Activated T-helper 2 cell treated with anti-CD3 and anti-CD28 coated beads, Interferon-gamma antibody, Interleukin-2, Interleukin-4, amounts not matched to agents 10 μg/mL and 5 μg/mL and 100 μg/mL, durations not matched to agents 14 hours and 24 hours and 36 hours (primary cell): ENCODE measurements around the gene THYN1. TPM values are rescaled to one million over a fixed set of nuclear protein-coding genes. Genes with fewer than 3 reads are reported as not detected.

ENCODE experiments used
- DNase-seq: peaks from one replicate; pipeline ENCODE4 v3.0.0; 2021; ENCODE audit warnings: low spot score
- H3K27ac Mint-ChIP-seq: one replicate; pipeline ENCODE4 v1.8.0; 2021; ENCODE audit warnings: mixed read lengths
- H3K27me3 Mint-ChIP-seq: one replicate; pipeline ENCODE4 v1.8.0; 2021; ENCODE audit warnings: low read depth, mixed read lengths
- H3K36me3 Mint-ChIP-seq: one replicate; pipeline ENCODE4 v1.8.0; 2021; ENCODE audit warnings: low read depth, mixed read lengths
- H3K4me1 Mint-ChIP-seq: one replicate; pipeline ENCODE4 v1.8.0; 2021; ENCODE audit warnings: low read depth, mixed read lengths
- H3K4me3 Mint-ChIP-seq: one replicate; pipeline ENCODE4 v1.8.0; 2021; ENCODE audit warnings: low read depth, mild to moderate bottlenecking, moderate library complexity, mixed read lengths
- H3K9me3 Mint-ChIP-seq: one replicate; pipeline ENCODE4 v1.8.0; 2021; ENCODE audit warnings: mixed read lengths
- intact Hi-C: fragments of 100-400 bp; cut with micrococcal nuclease; formaldehyde crosslinking; loops from one replicate; pipeline ENCODE4 v1.15.1; 2023
- total RNA-seq: library from RNA; stranded (reverse); gene quantifications from 2 replicates; pipeline ENCODE4 v1.2.3, GENCODE V29; 2022

The THYN1 gene
- total RNA-seq, 1 donor from 2014 or later: 60.8 TPM

- Mint-ChIP-seq H3K27ac (no peak overlapping the region), H3K4me3 (peak overlapping the region; percentile 99), H3K4me1 (peaks cover 22% of the 10 kb centered on the region), H3K27me3 (no peaks in the 10 kb centered on the region), H3K9me3 (no peaks in the 10 kb centered on the region), H3K36me3 (peaks cover 29% of the 10 kb centered on the region)
- intact Hi-C loops: loop anchor here (10.0 kb wide), 1 partner anchor 50 kb away; no protein-coding TSS in a partner anchor
- no peak for DNase-seq
These were observed 1.5 kb upstream of the THYN1 start for GRCh38 chr11:134254433-134255183.

GRCh38 chr11:134252346-134253187 lies 585 bp downstream of the THYN1 start:
- H3K27ac Mint-ChIP-seq: peak overlapping the region; percentile 85
- H3K27me3 Mint-ChIP-seq: no peaks in the 10 kb centered on the region
- peak overlapping the region; percentile 99 for H3K4me3 Mint-ChIP-seq
- DNase-seq: peak; percentile 30
- H3K9me3 Mint-ChIP-seq: no peaks in the 10 kb centered on the region
- H3K36me3 Mint-ChIP-seq: peaks cover 28% of the 10 kb centered on the region
- H3K4me1 Mint-ChIP-seq: peaks cover 31% of the 10 kb centered on the region
- intact Hi-C loops: loop anchor here (1.0 to 10.0 kb wide), 4 partner anchors 23 to 79 kb away; partner anchors contain the start of genes GLB1L2 and VPS26B

- intact Hi-C loops: loop anchor here (10.0 kb wide), 1 partner anchor 46 kb away; no protein-coding TSS in a partner anchor
- Mint-ChIP-seq H3K27ac (no peak overlapping the region), H3K9me3 (no peaks in the 10 kb centered on the region), H3K4me1 (peaks cover 31% of the 10 kb centered on the region), H3K27me3 (no peaks in the 10 kb centered on the region), H3K36me3 (peaks cover 36% of the 10 kb centered on the region), H3K4me3 (no peak overlapping the region)
- DNase-seq: no peak
These were observed 2.5 kb downstream of the THYN1 start for GRCh38 chr11:134250675-134251074.

- Mint-ChIP-seq H3K36me3 (peaks cover 36% of the 10 kb centered on the region), H3K4me1 (peaks cover 31% of the 10 kb centered on the region), H3K4me3 (no peak overlapping the region), H3K27me3 (no peaks in the 10 kb centered on the region), H3K9me3 (no peaks in the 10 kb centered on the region), H3K27ac (no peak overlapping the region)
- intact Hi-C loops: loop anchor here (10.0 kb wide), 1 partner anchor 45 kb away; no protein-coding TSS in a partner anchor
- DNase-seq: no peak
These were observed 2.9 kb downstream of the THYN1 start for GRCh38 chr11:134250246-134250645.

- Mint-ChIP-seq H3K27ac (peak overlapping the region; percentile 38), H3K4me1 (peaks cover 23% of the 10 kb centered on the region), H3K36me3 (peaks cover 45% of the 10 kb centered on the region), H3K4me3 (no peak overlapping the region), H3K9me3 (no peaks in the 10 kb centered on the region), H3K27me3 (no peaks in the 10 kb centered on the region)
- intact Hi-C loops: no loop called here
- DNase-seq: no peak
These were observed 4.2 kb downstream of the THYN1 start for GRCh38 chr11:134248910-134249480.

GRCh38 chr11:134246678-134247077 lies 6.5 kb downstream of the THYN1 start:
- Mint-ChIP-seq H3K27ac (no peak overlapping the region), H3K36me3 (peaks cover 62% of the 10 kb centered on the region), H3K4me3 (no peak overlapping the region), H3K9me3 (no peaks in the 10 kb centered on the region), H3K27me3 (no peaks in the 10 kb centered on the region), H3K4me1 (peaks cover 13% of the 10 kb centered on the region)
- intact Hi-C loops: no loop called here
- no peak for DNase-seq

GRCh38 chr11:134246100-134246499 lies 7.1 kb downstream of the THYN1 start:
- Mint-ChIP-seq H3K4me3 (no peak overlapping the region), H3K27ac (no peak overlapping the region), H3K9me3 (no peaks in the 10 kb centered on the region), H3K36me3 (peaks cover 60% of the 10 kb centered on the region), H3K4me1 (peaks cover 12% of the 10 kb centered on the region), H3K27me3 (no peaks in the 10 kb centered on the region)
- no peak for DNase-seq
- intact Hi-C loops: no loop called here

GRCh38 chr11:134245434-134245833 lies 7.7 kb downstream of the THYN1 start:
- peaks cover 12% of the 10 kb centered on the region for H3K4me1 Mint-ChIP-seq
- no peak for DNase-seq
- H3K36me3 Mint-ChIP-seq: peaks cover 58% of the 10 kb centered on the region
- no peak overlapping the region for H3K27ac Mint-ChIP-seq
- no peak overlapping the region for H3K4me3 Mint-ChIP-seq
- H3K27me3 Mint-ChIP-seq: no peaks in the 10 kb centered on the region
- no peaks in the 10 kb centered on the region for H3K9me3 Mint-ChIP-seq
- intact Hi-C loops: no loop called here

GRCh38 chr11:134244593-134244992 lies 8.6 kb downstream of the THYN1 start:
- no peak for DNase-seq
- H3K27me3 Mint-ChIP-seq: no peaks in the 10 kb centered on the region
- H3K4me3 Mint-ChIP-seq: no peak overlapping the region
- no peaks in the 10 kb centered on the region for H3K9me3 Mint-ChIP-seq
- intact Hi-C loops: no loop called here
- peaks cover 12% of the 10 kb centered on the region for H3K4me1 Mint-ChIP-seq
- peaks cover 61% of the 10 kb centered on the region for H3K36me3 Mint-ChIP-seq
- H3K27ac Mint-ChIP-seq: no peak overlapping the region

GRCh38 chr11:134243913-134244312 lies 9.2 kb downstream of the THYN1 start:
- intact Hi-C loops: no loop called here
- no peaks in the 10 kb centered on the region for H3K27me3 Mint-ChIP-seq

GRCh38 chr11:134242376-134242775 lies 10.8 kb downstream of the THYN1 start:
- Mint-ChIP-seq H3K36me3 (peaks cover 56% of the 10 kb centered on the region), H3K4me1 (peaks cover under 1% of the 10 kb centered on the region), H3K9me3 (no peaks in the 10 kb centered on the region), H3K27ac (no peak overlapping the region), H3K27me3 (no peaks in the 10 kb centered on the region), H3K4me3 (no peak overlapping the region)
- intact Hi-C loops: no loop called here
- DNase-seq: no peak

More at GRCh38 chr11:134243913-134244312, 9.2 kb downstream of the THYN1 start:
- H3K4me3 Mint-ChIP-seq: no peak overlapping the region
- DNase-seq: no peak
- H3K9me3 Mint-ChIP-seq: no peaks in the 10 kb centered on the region
- H3K36me3 Mint-ChIP-seq: peaks cover 60% of the 10 kb centered on the region
- peaks cover 7% of the 10 kb centered on the region for H3K4me1 Mint-ChIP-seq
- H3K27ac Mint-ChIP-seq: no peak overlapping the region

GRCh38 chr11:134240592-134240991 lies 12.6 kb downstream of the THYN1 start:
- no peak overlapping the region for H3K27ac Mint-ChIP-seq
- H3K36me3 Mint-ChIP-seq: peaks cover 57% of the 10 kb centered on the region
- DNase-seq: no peak
- H3K4me3 Mint-ChIP-seq: no peak overlapping the region
- H3K9me3 Mint-ChIP-seq: no peaks in the 10 kb centered on the region
- peaks cover 5% of the 10 kb centered on the region for H3K4me1 Mint-ChIP-seq
- H3K27me3 Mint-ChIP-seq: no peaks in the 10 kb centered on the region
- intact Hi-C loops: no loop called here
